GM19240 (cell line): ENCODE data around the gene SIGLEC1.

Experiments used
- DNase-seq: peaks from one replicate; pipeline ENCODE4 v3.0.0; 2011; ENCODE audit warnings: low spot score; ENCODE audit not compliant: insufficient read length

The SIGLEC1 gene

GRCh38 chr20:3744806-3745685, 32.6 kb upstream of the SIGLEC1 start:
- DNase-seq, result peak; percentile 80

- DNase-seq, result no peak
Observed at GRCh38 chr20:3744037-3744436, 31.6 kb upstream of the SIGLEC1 start.

GRCh38 chr20:3743251-3743650, 30.9 kb upstream of the SIGLEC1 start:
- DNase-seq, result no peak

GRCh38 chr20:3741836-3742458, 29.5 kb upstream of the SIGLEC1 start:
- DNase-seq, result no peak

- no peak for DNase-seq
Observed at GRCh38 chr20:3740615-3741301, 28.4 kb upstream of the SIGLEC1 start.

GRCh38 chr20:3739926-3740451, 27.6 kb upstream of the SIGLEC1 start:
- no peak for DNase-seq

- no peak for DNase-seq
Observed at GRCh38 chr20:3739054-3739925, 26.9 kb upstream of the SIGLEC1 start.

GRCh38 chr20:3738111-3739053, 26.0 kb upstream of the SIGLEC1 start:
- DNase-seq, result no peak

- DNase-seq, result no peak
Observed at GRCh38 chr20:3735768-3736167, 23.4 kb upstream of the SIGLEC1 start.

- no peak for DNase-seq
Observed at GRCh38 chr20:3734111-3734843, 21.9 kb upstream of the SIGLEC1 start.

- DNase-seq, result no peak
Observed at GRCh38 chr20:3733119-3733995, 21.0 kb upstream of the SIGLEC1 start.

GRCh38 chr20:3732327-3733118, 20.1 kb upstream of the SIGLEC1 start, which contains the start of gene HSPA12B:
HSPA12B (plus strand) TSS chr20:3732685; CDS start chr20:3738675, 5,990 bp downstream.
- no peak for DNase-seq

GRCh38 chr20:3731944-3732326, 19.5 kb upstream of the SIGLEC1 start:
- DNase-seq, result no peak

GRCh38 chr20:3730803-3731672, 18.6 kb upstream of the SIGLEC1 start:
- no peak for DNase-seq

- DNase-seq, result no peak
Observed at GRCh38 chr20:3729811-3730540, 17.6 kb upstream of the SIGLEC1 start.

GRCh38 chr20:3729378-3729777, 17.0 kb upstream of the SIGLEC1 start:
- DNase-seq, result no peak
